ENCODE data around the gene JAKMIP3.

JAKMIP3 gene

GRCh38 chr10:132097609-132098377 is 32.0 kb downstream of the JAKMIP3 start:
- DNase-seq (ENCODE audit: low read depth, low spot score): no peak

DNA sequence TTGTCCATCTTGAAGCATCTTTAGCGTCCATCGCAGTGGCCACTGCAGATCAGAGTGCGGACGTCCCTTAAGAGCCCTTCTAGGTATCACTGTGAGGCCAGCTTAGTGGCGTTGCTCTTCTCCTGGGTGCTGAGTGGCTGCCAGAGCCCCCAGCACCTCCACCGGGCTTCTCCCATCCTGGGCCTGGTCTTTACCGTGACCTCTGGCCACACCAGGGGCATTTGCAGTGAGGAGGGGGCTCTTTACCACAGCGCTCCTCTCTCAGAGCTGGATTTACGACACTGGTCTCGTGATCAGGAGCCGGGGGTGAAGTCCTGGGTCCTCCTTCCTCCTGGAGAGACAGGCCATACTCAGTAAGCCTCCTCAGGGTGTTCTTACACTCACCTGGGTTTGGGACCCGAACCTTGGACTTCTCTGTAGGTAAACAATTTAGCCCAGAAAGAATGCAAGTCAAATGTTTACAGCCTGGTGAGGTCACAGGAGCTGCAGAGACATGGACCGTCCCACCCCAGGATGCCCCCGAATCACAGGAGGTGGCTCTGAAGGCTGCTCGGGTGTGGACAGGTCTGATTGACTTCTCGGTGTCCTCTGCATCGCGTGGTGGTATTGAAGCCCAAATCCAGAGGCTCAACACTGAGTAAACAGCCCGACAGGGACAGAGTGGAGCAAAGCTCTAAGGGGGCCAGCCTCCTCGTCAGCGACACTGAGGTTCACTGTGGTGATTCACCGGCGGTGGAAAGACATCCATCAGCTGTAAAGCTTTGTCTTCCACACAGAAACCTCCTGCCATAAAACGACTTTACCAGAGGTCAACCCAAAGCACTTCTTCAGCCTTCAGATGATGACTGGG is 33.0 kb downstream of the JAKMIP3 start:
- no peak for DNase-seq (ENCODE audit: low read depth, low spot score)

DNA sequence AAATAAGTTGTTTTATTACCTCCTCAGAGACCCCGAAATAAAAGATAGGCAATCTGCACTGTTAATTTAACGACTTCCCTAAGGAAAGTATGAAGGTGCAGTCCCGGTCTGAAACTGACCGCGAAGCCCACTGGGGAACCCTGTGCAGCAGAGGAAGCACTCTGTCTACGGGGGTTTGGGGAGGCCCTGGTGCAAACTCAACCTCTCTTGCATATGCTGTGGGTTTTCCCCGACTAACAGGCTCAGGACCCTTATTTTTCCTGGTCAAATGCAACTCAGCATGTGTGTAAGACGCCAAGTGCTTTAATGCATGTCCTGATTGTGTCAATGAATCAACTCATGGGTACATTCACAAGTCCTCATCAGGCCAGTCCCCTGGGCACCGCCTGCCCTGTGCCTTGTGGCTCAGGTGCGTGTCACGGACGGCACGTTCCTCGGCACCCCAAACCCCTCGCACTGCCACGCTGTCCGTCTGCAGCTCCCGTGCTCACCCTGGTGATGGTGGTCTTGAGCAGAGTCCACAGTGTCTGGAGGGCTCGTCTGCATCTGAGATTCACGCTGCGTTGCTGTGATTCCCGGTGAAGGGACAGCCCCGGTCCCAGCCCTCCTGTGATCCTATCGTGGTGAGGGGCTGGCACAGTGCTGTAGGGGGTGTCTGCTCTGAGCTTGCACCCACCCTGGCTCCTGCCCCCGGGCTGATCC is 33.8 kb downstream of the JAKMIP3 start:
- DNase-seq (ENCODE audit: low read depth, low spot score): no peak

GRCh38 chr10:132100091-132100481 is 34.3 kb downstream of the JAKMIP3 start:
- DNase-seq (ENCODE audit: low read depth, low spot score): no peak

DNA sequence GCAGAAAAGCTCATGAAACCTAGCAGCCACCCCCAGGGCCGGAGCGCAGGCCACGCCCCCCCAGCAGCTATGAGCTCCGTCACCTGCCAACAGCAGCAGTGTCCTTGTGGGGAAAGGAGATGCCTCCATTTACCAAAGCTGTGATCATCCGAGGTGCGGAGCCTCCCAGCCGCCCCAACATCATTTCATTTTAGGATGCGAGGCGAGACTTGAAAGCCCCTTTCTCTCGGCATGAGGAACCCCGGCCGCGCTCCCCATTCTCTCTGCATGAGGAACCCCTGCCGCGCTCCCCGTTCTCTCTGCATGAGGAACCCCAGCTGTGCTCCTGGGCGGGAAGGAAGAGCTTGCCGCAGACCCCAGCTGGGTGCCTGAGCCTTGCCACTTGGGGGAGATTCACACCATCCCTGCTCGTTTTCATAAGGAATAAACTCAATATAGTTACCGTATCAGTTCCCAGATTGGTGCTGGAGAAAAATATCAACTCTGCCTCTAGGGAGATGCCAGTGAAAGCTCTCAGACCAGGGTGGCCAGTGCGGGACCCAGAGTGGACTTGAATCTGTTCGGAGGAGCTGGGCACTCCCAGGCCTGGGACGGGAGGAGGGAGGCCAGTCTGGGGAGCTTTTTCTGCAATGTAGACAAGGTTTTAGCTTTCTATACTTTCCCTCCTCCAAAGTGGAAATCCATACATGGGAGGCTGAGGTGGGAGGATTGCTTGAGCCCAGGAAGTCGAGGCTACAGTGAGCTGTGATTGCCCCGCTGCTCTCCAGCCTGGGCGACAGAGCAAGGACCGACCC is 35.0 kb downstream of the JAKMIP3 start:
- no peak for DNase-seq (ENCODE audit: low read depth, low spot score)

GRCh38 chr10:132101529-132101928 is 35.8 kb downstream of the JAKMIP3 start:
- no peak for DNase-seq (ENCODE audit: low read depth, low spot score)

DNA sequence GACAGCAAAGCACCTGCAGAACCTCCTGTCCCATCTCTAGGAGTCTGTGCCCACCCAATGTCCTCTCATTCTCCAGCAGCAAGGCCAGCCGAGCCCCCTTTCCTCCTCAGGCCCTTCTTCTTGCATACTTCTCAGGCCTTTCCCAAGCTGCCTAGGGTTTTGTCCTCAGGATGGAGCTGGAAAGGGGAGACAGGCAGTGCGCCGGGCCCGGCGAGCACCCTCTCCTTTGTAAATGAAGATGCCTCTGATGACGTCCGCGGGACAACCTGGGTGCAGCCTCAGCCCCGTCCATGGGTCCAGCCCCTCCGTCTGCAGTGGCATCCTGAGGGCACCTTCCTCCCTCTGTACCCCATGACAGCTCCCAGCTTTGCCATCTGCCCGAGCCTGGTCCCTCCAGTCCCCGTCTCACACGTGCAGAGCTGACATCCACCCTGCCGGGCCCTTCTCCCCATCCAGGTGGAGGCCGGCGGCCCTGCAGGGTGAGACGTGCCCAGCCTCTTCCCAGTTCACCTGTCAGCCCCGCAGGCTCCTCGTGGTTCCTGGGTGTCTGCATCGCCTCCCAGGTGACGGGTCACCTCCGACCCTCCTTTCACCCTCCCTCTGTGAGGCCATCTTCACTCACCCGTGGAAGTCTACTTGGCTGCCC is 36.4 kb downstream of the JAKMIP3 start:
- DNase-seq (ENCODE audit: low read depth, low spot score): no peak

GRCh38 chr10:132102717-132103110 is 37.0 kb downstream of the JAKMIP3 start:
- no peak for DNase-seq (ENCODE audit: low read depth, low spot score)

DNA sequence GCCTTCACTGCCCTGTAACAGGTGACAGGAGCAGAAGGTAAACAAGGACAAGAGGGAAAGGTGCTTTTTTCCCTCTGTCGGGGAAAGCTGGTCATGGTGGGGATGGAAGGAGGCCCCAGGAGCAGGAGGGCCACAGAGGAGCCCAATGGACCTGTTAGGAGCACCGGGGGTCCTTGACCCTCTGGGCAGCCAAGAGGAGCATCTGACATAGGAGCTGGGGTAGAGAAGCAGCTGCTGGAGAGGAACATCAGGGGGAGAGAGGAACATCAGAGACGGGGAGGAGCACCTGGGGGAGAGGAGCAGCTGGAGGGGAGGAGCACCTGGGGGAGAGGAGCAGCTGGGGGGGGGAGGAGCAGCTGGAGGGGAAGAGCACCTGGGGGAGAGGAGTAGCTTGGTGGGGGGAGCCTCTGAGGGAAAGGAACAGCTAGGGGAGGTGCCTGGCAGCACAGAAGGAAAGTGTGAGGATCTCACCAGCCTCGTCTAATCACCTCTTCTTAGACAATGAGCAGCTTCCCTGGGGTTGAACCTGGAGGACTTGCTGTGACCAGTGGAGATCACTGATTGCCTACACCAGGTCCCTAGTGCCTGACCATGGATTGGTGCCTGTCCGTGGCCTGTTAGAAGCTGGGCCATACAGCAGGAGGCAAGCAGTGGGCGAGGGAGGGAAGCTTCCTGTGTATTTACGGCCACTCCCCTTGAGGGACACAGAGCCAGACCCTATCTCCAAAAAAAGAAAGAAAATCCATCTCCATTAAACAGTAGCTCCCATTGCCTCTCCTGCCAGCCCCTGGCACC is 37.6 kb downstream of the JAKMIP3 start:
- DNase-seq (ENCODE audit: low read depth, low spot score): no peak

- no peak for DNase-seq (ENCODE audit: low read depth, low spot score)
These were observed 38.3 kb downstream of the JAKMIP3 start for GRCh38 chr10:132104062-132104461.

DNA sequence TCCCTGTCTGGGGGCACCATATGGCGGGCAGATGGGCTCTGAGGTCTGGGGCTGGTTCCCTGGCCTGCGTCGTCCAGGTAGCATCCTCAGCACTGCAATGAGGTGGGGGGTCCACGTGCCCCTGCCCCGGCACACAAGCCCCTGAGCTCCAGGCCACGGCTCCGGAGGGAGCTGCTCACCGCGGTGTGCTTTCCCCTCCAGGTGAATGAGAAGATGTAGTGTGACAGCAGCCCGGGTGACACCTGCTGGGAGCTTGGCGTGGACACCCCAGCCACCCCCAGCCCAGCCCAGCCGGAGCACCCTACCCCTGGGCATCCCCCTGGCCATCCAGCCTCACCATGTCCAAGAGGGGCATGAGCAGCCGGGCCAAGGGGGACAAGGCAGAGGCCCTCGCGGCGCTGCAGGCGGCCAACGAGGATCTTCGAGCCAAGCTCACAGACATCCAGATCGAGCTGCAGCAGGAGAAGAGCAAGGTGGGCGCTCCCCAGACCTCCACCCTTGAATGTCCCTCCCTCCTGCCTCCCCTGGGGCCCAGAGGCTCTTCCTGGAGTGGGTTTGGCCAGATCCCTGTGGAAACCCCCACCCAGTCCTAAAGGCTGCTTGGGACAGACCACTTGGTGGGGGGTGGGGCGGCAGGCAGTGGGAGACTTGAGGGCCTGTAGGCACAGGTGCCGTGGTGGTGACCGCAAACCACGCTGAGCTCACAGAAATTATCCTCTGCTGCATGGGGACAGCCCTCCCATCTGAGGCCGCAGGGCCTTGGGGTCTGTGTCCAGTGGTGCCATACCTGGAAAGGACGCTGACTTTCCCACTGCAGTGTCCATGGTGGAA is 38.9 kb downstream of the JAKMIP3 start:
- no peak for DNase-seq (ENCODE audit: low read depth, low spot score)

GRCh38 chr10:132105302-132105995 is 39.7 kb downstream of the JAKMIP3 start:
- no peak for DNase-seq (ENCODE audit: low read depth, low spot score)

DNA sequence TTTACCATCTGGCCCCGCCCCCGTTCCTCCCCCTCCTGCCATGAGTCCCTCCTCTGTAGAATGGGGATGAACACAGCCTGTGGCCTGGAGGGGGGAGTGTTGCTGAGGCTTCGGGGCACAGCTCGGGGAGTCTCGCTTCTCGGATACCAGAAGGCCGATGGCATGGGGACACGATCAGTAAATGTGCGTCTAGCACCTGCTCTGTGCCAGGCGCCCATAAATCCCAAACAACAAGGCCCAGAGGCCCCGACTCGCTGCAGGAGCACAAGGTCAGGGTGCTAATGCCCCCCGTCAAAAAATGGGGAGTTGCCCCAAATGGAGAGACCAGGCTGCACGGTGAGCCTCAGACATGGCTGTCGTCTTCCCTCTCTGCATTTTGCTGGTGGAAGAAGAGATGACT is 40.7 kb downstream of the JAKMIP3 start:
- DNase-seq (ENCODE audit: low read depth, low spot score): no peak

GRCh38 chr10:132107186-132107948 is 41.6 kb downstream of the JAKMIP3 start:
- no peak for DNase-seq (ENCODE audit: low read depth, low spot score)

- no peak for DNase-seq (ENCODE audit: low read depth, low spot score)
These were observed 42.5 kb downstream of the JAKMIP3 start for GRCh38 chr10:132107949-132108877.

- DNase-seq (ENCODE audit: low read depth, low spot score): no peak
These were observed 43.8 kb downstream of the JAKMIP3 start for GRCh38 chr10:132109341-132110110.
